ENCODE results near the gene IL18BP.

The IL18BP gene

DNA sequence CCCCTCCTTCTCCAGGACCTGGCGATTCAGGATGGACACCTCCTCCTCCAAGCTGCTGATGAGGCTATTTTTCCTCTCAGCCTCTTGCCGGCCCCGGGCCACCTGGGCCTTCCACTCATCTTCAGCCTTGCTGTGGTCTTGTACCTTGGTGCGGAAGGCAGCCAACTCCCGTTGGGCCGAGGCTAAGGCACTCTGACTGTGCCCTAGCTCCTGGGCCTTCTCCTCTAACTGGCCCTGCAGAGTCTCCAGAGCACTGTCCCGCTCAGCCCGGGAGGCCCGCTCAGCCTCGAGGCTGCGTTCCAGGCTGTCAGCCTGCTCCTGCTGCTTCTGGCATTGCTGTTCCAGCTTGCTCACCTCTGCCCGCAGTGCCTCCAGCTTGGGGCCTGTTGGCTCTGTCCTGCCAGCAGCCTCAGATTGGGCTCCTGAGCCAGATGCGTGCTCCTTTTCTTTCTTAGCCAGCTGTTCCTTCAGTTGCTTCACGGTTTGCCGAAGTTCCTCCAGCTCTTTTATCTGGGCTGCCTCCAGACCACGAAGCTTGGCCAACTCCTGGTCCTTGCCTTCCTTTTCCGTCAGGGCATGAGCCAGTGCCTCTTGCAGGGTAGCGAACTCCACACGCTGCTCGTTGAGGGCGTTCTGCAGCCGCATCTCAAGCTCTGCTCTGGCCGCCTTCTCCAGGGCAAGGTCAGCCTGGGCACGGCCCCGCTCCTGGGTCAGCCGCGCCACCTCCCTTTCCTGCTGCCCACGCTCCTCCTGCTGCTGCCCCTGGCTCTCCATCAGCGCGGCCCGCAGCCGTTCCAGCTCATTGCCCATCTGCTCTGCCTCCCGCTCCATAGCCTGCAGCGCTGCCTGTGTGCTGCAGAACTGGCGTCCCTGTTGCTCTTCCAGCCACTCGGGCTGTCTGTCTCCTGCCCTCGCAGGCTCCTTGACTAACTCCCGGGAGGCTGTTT lies 15.3 kb downstream of the IL18BP start:
- no peak for DNase-seq

- no peak for DNase-seq
Measured at GRCh38 chr11:72014761-72015320, 16.1 kb downstream of the IL18BP start.

DNA sequence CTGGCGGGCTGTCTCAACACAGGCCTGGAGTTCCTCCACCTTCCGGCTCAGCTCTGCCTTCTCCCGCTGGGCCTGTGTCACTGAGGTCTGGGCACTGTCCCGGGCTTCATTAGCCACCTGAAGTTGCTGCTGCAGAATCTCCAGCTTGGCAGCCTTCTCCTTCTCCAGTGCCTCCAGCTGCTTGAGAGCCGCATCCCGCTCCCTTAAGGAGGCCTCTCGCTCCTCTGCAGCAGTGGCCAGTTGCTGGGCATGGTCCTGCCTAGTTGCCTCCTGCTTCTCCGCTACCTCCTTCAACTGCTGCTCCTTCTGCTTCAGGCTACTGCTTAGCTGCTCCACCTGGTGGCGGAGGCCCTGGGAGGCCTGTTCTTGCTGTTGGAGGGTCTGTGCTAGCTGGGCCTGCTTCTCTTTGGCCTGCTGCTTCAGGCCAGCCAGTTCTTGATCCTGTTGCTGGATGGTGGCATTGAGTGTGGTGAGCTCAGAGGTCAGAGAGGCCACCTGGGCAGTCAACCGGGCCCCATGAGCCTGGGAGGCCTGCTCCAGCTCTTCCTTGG lies 16.9 kb downstream of the IL18BP start:
- DNase-seq, result peak in 1 of 2 experiments; percentile 48

GRCh38 chr11:72018171-72018570 lies 19.5 kb downstream of the IL18BP start:
- DNase-seq, result no peak

- DNase-seq, result no peak
Measured at GRCh38 chr11:72023335-72023734, 24.6 kb downstream of the IL18BP start.

- DNase-seq, result no peak
Measured at GRCh38 chr11:72024069-72024754, 25.5 kb downstream of the IL18BP start.

DNA sequence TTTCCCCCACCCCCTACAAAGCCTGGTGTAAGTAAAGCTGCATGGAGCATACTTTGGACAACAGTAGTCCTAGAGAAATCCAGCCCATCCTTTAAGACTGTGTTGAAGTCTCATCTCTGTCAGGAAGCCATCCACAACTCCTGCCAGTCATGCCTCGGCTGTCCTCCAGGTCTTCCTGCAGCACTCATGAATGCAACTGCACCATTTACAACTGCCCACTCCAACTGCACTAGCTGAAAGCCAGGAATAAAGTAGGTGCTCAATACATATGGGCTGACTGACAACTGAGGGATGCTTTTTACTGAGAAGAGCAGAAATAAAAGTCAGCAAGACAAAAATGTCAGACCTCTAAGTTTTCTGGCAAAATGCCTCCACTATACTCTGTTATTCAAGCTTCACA lies 27.4 kb downstream of the IL18BP start:
- DNase-seq, result no peak

DNA sequence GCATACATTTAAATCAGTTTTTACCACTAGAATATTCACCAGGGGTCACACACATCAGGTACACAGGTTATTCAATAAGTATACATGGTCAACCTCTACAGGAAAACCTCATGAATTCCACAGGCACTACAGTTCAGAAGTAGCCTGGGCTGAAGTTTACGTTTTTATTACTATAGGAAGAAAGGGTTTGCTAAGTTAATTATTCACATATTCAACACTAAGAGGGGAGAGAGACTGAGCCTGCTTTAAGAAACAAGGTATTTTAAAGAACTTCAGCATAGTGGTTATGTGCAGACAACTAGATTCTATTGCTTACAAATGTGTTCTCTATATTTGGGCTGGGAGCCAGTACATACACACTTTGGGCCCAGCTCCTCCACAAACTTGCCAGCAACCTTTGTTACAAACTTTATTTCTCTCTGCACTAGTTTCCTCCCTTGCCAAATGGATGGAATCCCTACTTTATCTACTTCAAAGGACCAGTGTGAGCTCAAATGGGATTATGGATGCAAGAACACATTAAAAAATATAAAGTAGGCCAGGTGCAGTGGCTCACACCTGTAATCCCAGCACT lies 31.9 kb downstream of the IL18BP start:
- no peak for DNase-seq

- DNase-seq, result no peak
Measured at GRCh38 chr11:72036687-72037086, 38.0 kb downstream of the IL18BP start.

GRCh38 chr11:72037554-72038311 lies 39.0 kb downstream of the IL18BP start:
- no peak for DNase-seq

DNA sequence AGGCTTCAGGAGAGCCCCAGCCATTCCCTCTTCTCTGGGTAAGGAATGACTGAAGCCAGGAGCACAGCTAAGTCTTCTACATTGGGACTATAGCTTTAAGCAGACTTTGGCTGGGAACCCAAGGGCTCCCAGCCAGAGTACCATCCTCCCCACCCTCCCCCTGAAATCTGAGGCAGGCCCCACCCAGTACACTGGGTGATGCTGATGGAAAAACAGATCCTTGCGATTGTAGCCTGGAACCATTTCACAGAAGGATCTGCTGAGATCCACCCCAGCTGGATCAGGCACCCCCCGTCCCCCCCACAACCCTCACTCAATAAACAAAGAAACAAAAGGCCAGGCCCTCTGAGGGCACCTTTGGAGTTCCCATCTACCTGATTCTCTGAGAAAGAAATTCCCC lies 39.8 kb downstream of the IL18BP start:
- DNase-seq, result no peak

GRCh38 chr11:72039031-72039855 lies 40.5 kb downstream of the IL18BP start:
- no peak for DNase-seq

- peak in 1 of 2 experiments; percentile 39 for DNase-seq
Measured at GRCh38 chr11:72039856-72040401, 41.2 kb downstream of the IL18BP start.

DNA sequence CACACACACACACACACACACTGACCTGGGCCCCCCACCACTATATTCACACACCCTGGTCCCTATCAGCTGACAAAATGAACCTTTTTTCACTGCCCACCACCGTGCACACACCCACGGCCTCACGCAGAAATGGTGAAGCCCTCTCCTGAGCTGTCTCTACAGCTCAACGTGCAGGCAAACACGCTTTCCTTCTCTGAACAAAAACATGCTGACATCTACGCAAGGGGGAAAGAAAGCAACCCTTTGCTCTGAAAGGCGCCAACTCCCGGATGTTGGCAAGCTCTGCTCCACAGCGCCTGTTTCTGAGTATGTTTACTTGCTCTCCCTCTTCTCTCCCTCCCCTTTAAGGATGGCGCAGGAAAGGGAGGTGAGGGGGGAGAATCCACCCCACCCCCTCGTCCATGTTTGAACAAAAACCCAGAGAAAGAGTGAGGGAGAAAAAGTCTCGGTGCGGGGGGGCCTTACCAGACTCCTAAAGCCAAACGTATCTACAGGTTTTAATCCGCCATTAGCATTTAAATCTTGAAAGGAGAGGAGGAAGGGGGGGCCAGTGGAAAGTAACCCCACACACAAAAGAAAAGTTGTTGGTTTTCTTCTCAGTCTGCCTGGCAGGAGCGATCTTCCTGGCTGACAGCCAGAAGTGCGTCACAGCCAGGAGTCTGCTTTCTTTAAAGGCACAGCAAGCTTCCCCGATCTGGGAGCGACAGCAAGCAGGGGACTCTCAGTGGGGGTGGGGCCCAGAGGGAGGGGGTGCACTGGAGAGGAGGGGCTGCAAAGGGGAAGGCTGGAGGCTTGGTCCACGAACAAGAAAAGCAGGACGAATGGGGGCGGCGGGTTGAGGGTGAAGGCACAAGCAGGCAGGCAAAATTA lies 42.0 kb downstream of the IL18BP start:
- DNase-seq, result peak; percentile 82 to 86

DNA sequence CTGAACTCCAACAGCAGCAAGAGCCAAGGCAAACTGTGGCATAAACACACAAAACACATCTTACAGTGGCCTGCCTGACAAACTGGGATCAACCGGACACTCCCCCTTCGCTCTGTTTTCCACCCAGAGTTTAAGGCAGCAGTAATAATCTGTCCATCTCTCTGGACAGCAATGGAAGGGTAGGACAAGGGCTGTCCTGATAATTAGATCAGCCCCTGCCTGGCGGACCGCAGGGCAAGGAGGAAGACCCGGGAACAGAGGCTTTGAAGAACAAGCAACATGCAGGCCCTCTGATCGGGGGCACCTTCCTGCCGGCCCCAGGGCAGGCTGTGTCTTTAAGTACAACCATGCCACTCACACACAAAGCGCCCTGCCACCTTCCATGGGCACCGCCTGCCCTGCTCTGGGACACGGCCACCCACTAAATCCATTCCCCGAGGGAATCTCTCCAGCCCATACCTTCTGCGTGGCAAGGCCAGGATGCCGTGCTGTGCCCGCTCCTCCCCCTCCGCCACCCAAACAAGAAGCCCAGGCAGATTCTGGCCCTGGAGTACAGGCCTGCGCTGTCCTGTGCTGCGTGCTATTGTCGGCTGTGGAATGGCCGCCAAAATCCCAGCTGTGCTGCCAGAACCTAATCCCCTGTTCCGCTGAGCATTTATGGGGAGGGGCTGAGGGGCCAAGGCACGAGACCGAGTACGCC lies 42.8 kb downstream of the IL18BP start:
- DNase-seq, result peak; percentile 74 to 84

GRCh38 chr11:72042064-72042745 lies 43.5 kb downstream of the IL18BP start:
- no peak for DNase-seq

DNA sequence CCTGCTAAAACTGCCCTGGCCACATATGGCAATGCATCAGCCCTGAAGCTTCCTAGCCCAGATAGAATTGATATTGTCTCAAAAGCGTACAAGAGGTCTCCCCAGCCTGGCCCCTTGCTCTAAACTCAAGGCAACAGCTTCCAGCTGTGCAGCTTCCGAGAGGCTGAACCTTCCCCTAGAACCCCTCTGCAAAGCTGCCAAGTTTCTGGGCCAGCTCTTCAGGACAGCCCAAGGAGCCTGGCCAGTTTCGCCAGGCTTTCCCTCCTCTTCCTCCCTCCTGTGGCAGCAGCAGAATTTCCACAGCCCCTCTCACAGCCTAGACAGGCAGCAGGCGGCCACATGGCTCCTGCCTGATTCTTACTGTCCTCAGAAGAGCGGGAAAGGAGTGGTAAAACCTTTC lies 47.1 kb downstream of the IL18BP start:
- no peak for DNase-seq

- no peak for DNase-seq
Measured at GRCh38 chr11:72048766-72049460, 50.2 kb downstream of the IL18BP start.

Data from NCI-H526 (cell line).